Measurements from ENCODE around the gene CFAP410.

Gene CFAP410

GRCh38 chr21:44289381-44290010, 49.7 kb downstream of the CFAP410 start:
- H3K27ac ChIP-seq (replicated peaks) = no peak overlapping the region
- no peak for TF ChIP-seq REST (IDR thresholded peaks at IDR 0.05; ENCODE audit: insufficient replicate concordance, low read depth)
- no peak for TF ChIP-seq SPI1 (IDR thresholded peaks at IDR 0.05; ENCODE audit: borderline replicate concordance, low read depth)
- TF ChIP-seq CTCF (IDR thresholded peaks at IDR 0.05; ENCODE audit: insufficient read depth, low read length) = no peak
- no peak for TF ChIP-seq POLR2AphosphoS5 (IDR thresholded peaks at IDR 0.05; ENCODE audit: low read depth)
- no peak for TF ChIP-seq GABPA (IDR thresholded peaks at IDR 0.05; ENCODE audit: low read depth)
- H3K27me3 ChIP-seq (ENCODE audit: insufficient read depth, poor library complexity, severe bottlenecking) = no peaks in the 10 kb centered on the region
- no peak overlapping the region for H3K4me3 ChIP-seq (replicated peaks; ENCODE audit: insufficient read depth, low read length)
- no peak for DNase-seq (ENCODE audit: low read depth in 1 of 2, low spot score in 1 of 2)

- no peak overlapping the region for H3K4me3 ChIP-seq (replicated peaks; ENCODE audit: insufficient read depth, low read length)
- DNase-seq (ENCODE audit: low read depth in 1 of 2, low spot score in 1 of 2) = no peak
- TF ChIP-seq SPI1 (IDR thresholded peaks at IDR 0.05; ENCODE audit: borderline replicate concordance, low read depth) = no peak
- TF ChIP-seq REST (IDR thresholded peaks at IDR 0.05; ENCODE audit: insufficient replicate concordance, low read depth) = no peak
- no peak for TF ChIP-seq GABPA (IDR thresholded peaks at IDR 0.05; ENCODE audit: low read depth)
- no peaks in the 10 kb centered on the region for H3K27me3 ChIP-seq (ENCODE audit: insufficient read depth, poor library complexity, severe bottlenecking)
- no peak overlapping the region for H3K27ac ChIP-seq (replicated peaks)
Measured at GRCh38 chr21:44288251-44289110, 50.7 kb downstream of the CFAP410 start.

- TF ChIP-seq POLR2AphosphoS5 (IDR thresholded peaks at IDR 0.05; ENCODE audit: low read depth) (no peak), SPI1 (IDR thresholded peaks at IDR 0.05; ENCODE audit: borderline replicate concordance, low read depth) (no peak), REST (IDR thresholded peaks at IDR 0.05; ENCODE audit: insufficient replicate concordance, low read depth) (no peak), CTCF (IDR thresholded peaks at IDR 0.05; ENCODE audit: insufficient read depth, low read length) (no peak), GABPA (IDR thresholded peaks at IDR 0.05; ENCODE audit: low read depth) (no peak)
- no peaks in the 10 kb centered on the region for H3K27me3 ChIP-seq (ENCODE audit: insufficient read depth, poor library complexity, severe bottlenecking)
- DNase-seq (ENCODE audit: low read depth in 1 of 2, low spot score in 1 of 2) = no peak
- H3K4me3 ChIP-seq (replicated peaks; ENCODE audit: insufficient read depth, low read length) = no peak overlapping the region
- H3K27ac ChIP-seq (replicated peaks) = no peak overlapping the region
Measured at GRCh38 chr21:44286716-44287632, 52.2 kb downstream of the CFAP410 start.

Measured in HL-60 (cell line).